Measurements from ENCODE around the gene FSTL4.

FSTL4 gene

GRCh38 chr5:133387621-133388020, 224.7 kb downstream of the FSTL4 start:
- H3K4me3 ChIP-seq (ENCODE audit: low read depth, low read length) = no peak overlapping the region
- ChIA-PET CTCF (no interaction called here), POLR2A (no interaction called here)
- TF ChIP-seq, protein P1, sequence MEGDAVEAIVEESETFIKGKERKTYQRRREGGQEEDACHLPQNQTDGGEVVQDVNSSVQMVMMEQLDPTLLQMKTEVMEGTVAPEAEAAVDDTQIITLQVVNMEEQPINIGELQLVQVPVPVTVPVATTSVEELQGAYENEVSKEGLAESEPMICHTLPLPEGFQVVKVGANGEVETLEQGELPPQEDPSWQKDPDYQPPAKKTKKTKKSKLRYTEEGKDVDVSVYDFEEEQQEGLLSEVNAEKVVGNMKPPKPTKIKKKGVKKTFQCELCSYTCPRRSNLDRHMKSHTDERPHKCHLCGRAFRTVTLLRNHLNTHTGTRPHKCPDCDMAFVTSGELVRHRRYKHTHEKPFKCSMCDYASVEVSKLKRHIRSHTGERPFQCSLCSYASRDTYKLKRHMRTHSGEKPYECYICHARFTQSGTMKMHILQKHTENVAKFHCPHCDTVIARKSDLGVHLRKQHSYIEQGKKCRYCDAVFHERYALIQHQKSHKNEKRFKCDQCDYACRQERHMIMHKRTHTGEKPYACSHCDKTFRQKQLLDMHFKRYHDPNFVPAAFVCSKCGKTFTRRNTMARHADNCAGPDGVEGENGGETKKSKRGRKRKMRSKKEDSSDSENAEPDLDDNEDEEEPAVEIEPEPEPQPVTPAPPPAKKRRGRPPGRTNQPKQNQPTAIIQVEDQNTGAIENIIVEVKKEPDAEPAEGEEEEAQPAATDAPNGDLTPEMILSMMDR (IDR thresholded peaks at IDR 0.05; ENCODE audit: insufficient read depth, low read length, missing control alignments) = no peak
- no peak for DNase-seq (ENCODE audit: low read depth, low spot score)

DNA sequence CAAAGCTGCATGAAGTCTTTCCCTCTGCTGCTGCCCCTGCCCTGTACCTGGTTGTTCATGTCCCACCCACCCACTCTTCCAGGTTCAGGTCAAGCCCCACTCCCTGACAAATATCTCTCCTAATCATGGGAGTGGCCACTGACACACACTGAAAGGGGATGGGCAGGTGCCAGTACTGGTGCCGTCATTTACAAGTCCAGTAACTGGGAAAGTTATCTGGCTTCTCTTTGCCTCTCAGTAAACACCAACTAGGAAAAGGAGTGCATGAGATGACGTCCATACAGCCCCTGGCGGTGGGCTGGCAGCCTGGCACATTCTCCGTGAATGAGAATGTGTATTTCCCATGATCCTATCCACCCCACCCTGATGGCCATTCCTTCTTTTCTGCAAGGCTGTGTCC, 225.2 kb downstream of the FSTL4 start:
- POLR2A ChIA-PET = no interaction called here
- DNase-seq (ENCODE audit: low read depth, low spot score) = no peak
- H3K4me3 ChIP-seq (ENCODE audit: low read depth, low read length) = no peak overlapping the region
- TF ChIP-seq, protein P1 (IDR thresholded peaks at IDR 0.05; ENCODE audit: insufficient read depth, low read length, missing control alignments) = no peak
- CTCF ChIA-PET = no interaction called here

DNA sequence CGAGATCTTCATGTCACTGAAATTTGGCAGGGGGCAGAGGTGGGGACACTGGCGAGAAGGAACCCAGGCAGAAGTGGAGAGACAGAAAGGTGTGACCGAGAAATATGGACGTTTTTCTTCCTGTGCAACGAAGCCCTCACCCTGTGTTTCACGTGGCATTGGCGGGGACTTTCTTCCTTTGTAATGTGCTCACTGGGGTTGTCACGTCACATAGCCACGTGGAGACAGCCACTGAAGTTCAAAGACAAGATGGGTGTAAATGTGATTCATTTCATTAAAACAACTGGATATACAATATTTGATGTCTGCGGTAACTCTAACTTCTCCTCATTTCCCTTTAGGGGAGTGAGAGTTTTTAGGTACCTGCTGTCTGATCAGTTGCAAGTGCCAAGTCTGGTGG, 225.7 kb downstream of the FSTL4 start:
- no peak for DNase-seq (ENCODE audit: low read depth, low spot score)
- ChIA-PET POLR2A (no interaction called here), CTCF (no interaction called here)
- H3K4me3 ChIP-seq (ENCODE audit: low read depth, low read length) = no peak overlapping the region
- TF ChIP-seq, protein P1 (IDR thresholded peaks at IDR 0.05; ENCODE audit: insufficient read depth, low read length, missing control alignments) = no peak

- TF ChIP-seq, protein P1 (IDR thresholded peaks at IDR 0.05; ENCODE audit: insufficient read depth, low read length, missing control alignments) = no peak
- no peak for DNase-seq (ENCODE audit: low read depth, low spot score)
- H3K4me3 ChIP-seq (ENCODE audit: low read depth, low read length) = no peak overlapping the region
- ChIA-PET CTCF (no interaction called here), POLR2A (no interaction called here)
Observed at GRCh38 chr5:133385346-133385745, 227.0 kb downstream of the FSTL4 start.

GRCh38 chr5:133384903-133385302, 227.4 kb downstream of the FSTL4 start:
- TF ChIP-seq, protein P1 (IDR thresholded peaks at IDR 0.05; ENCODE audit: insufficient read depth, low read length, missing control alignments) = no peak
- ChIA-PET POLR2A (no interaction called here), CTCF (no interaction called here)
- H3K4me3 ChIP-seq (ENCODE audit: low read depth, low read length) = no peak overlapping the region
- DNase-seq (ENCODE audit: low read depth, low spot score) = no peak

- CTCF ChIA-PET = no interaction called here
- H3K4me3 ChIP-seq (ENCODE audit: low read depth, low read length) = no peak overlapping the region
- DNase-seq (ENCODE audit: low read depth, low spot score) = no peak
- POLR2A ChIA-PET = no interaction called here
- TF ChIP-seq, protein P1 (IDR thresholded peaks at IDR 0.05; ENCODE audit: insufficient read depth, low read length, missing control alignments) = no peak
Observed at GRCh38 chr5:133384120-133384855, 228.1 kb downstream of the FSTL4 start.
